HepG2 (cell line): ENCODE results near the gene MPV17L. TPM values are rescaled to one million over a fixed set of nuclear protein-coding genes. Genes with fewer than 3 reads are reported as not detected.

ENCODE experiments used
- ATAC-seq: fragments of 200-7000 bp; cut with Tn5 transposase; 3 replicates; pipeline ENCODE4 v1.9.1; 2020; ENCODE audit warnings: mild to moderate bottlenecking, moderate library complexity
- BruUV-seq: library from RNA; stranded (reverse); fragments of 400-500 nt; replicated peaks from 2 replicates; lab custom pipeline; 2021; lab: Mats Ljungman, UMichigan
- CTCF ChIA-PET: fragments of 300-600 bp; formaldehyde crosslinking; extraction: SDS; loops from one replicate; lab custom pipeline; 2021; ENCODE audit warnings: low total read pairs, inconsistent platforms, low intra/inter-chr PET ratio; lab: Yijun Ruan, JAX
- POLR2A ChIA-PET: fragments of 350-600 bp; sonication (Branson Sonifier 250); formaldehyde crosslinking; loops from one replicate; lab custom pipeline; 2020; ENCODE audit warnings: antibody characterized with exemption, inconsistent platforms; lab: Yijun Ruan, JAX
- DNase-seq: peaks from one replicate; pipeline ENCODE4 v3.0.0-alpha.2; 2015; ENCODE audit warnings: low spot score
- FAIRE-seq: peaks from 3 replicates; lab custom pipeline; 2011; peaks lifted over from hg19 to GRCh38; lab: Jason Lieb, UNC
- H2AFZ ChIP-seq: one replicate; pipeline ENCODE4 v1.6.1; 2011; ENCODE audit warnings: low read length, inconsistent platforms
- H3K27ac ChIP-seq: fragments of 300-600 bp; 3 replicates; pipeline ENCODE4 v1.8.0; 2011; ENCODE audit warnings: mixed run types, mild to moderate bottlenecking, mixed read lengths, low read length, inconsistent platforms; ENCODE audit not compliant: insufficient read depth; ENCODE audit errors: extremely low read length
- H3K27me3 ChIP-seq, 2 experiments: fragments of 200-600 bp in 1 of 2; 2 replicates in 1 of 2; 3 replicates in 1 of 2; pipeline versions ENCODE4 v1.6.0 to v1.8.0; 2011; ENCODE audit warnings: low read length in 2 of 2, mild to moderate bottlenecking in 2 of 2, moderate library complexity in 2 of 2, inconsistent platforms in 1 of 2; ENCODE audit not compliant: insufficient read depth in 2 of 2, control insufficient read depth in 1 of 2
- H3K36me3 ChIP-seq, 2 experiments: fragments of 200-600 bp in 1 of 2; replicated peaks in 1 of 2; 2 replicates in 1 of 2; 3 replicates in 1 of 2; pipeline versions ENCODE4 v1.5.1 to v1.8.0; 2011; ENCODE audit warnings: low read length in 2 of 2, inconsistent platforms in 1 of 2; ENCODE audit not compliant: insufficient read depth in 2 of 2, control insufficient read depth in 1 of 2
- H3K4me1 ChIP-seq: 2 replicates; pipeline ENCODE4 v1.5.1; 2012; ENCODE audit warnings: low read length, inconsistent platforms; ENCODE audit not compliant: insufficient read depth
- H3K4me2 ChIP-seq: 2 replicates; pipeline ENCODE4 v1.6.0; 2011; ENCODE audit warnings: low read depth, low read length, inconsistent platforms
- H3K4me3 ChIP-seq, 3 experiments: fragments of 200-600 bp in 1 of 3; sonication (generic), shearing (Covaris generic) in 1 of 3; replicated peaks in 1 of 3; 2 replicates each; pipeline ENCODE4 v1.5.1; 2011 to 2016; ENCODE audit warnings: low read length in 3 of 3, inconsistent platforms in 2 of 3, low read depth in 2 of 3, mild to moderate bottlenecking in 2 of 3, control low read depth in 1 of 3, mixed read lengths in 1 of 3; ENCODE audit not compliant: insufficient read depth in 1 of 3
- H3K79me2 ChIP-seq: one replicate; pipeline ENCODE4 v1.6.1; 2011; ENCODE audit warnings: low read length, inconsistent platforms; ENCODE audit not compliant: insufficient read depth
- H3K9ac ChIP-seq: 2 replicates; pipeline ENCODE4 v1.6.0; 2011; ENCODE audit warnings: mild to moderate bottlenecking, low read depth, low read length, inconsistent platforms; ENCODE audit not compliant: insufficient read depth
- H3K9me3 ChIP-seq: 2 replicates; pipeline ENCODE4 v1.5.1; 2012; ENCODE audit warnings: mild to moderate bottlenecking, low read length
- H4K20me1 ChIP-seq: 2 replicates; pipeline ENCODE4 v1.6.0; 2011; ENCODE audit warnings: inconsistent platforms, mild to moderate bottlenecking, low read length, moderate library complexity; ENCODE audit not compliant: insufficient read depth
- CBFB ChIP-seq: sonication (generic); formaldehyde crosslinking; IDR thresholded peaks from 2 replicates; pipeline ENCODE4 v1.4.0; 2020; ENCODE audit warnings: missing genetic modification reagents
- NR2F1 ChIP-seq, 2 experiments: fragments of 450-650 bp in 1 of 2; formaldehyde crosslinking in 1 of 2; IDR thresholded peaks; 2 replicates each; pipeline versions ENCODE4 v1.5.0 to v1.6.1; 2016 to 2020; ENCODE audit warnings: mild to moderate bottlenecking in 1 of 2, missing compliant biosample characterization in 1 of 2, missing genetic modification reagents in 1 of 2, moderate library complexity in 1 of 2
- POGZ ChIP-seq: sonication (generic); formaldehyde crosslinking; IDR thresholded peaks from 2 replicates; pipeline ENCODE4 v1.4.0; 2020; ENCODE audit warnings: mild to moderate bottlenecking, missing genetic modification reagents
- SNAI1 ChIP-seq: sonication (generic); formaldehyde crosslinking; IDR thresholded peaks from 2 replicates; pipeline ENCODE4 v1.5.0; 2020; ENCODE audit warnings: mild to moderate bottlenecking, missing genetic modification reagents, borderline replicate concordance
- ZNF10 ChIP-seq: sonication (generic); formaldehyde crosslinking; IDR thresholded peaks from 2 replicates; pipeline ENCODE4 v1.4.0; 2020; ENCODE audit warnings: mild to moderate bottlenecking, low read depth, missing genetic modification reagents, borderline replicate concordance
- ZNF3 ChIP-seq: IDR thresholded peaks from 2 replicates; pipeline ENCODE4 v1.7.0; 2017; ENCODE audit warnings: inconsistent platforms
- WGBS: methylation state at CpG from one replicate; pipeline ENCODE4 v1.1.6; 2017; ENCODE audit warnings: low lambda C conversion rate; 5-methylcytosine and 5-hydroxymethylcytosine counted together
- in situ Hi-C: cut with HindIII; loops from 2 replicates; pipeline ENCODE4 v1.10.0; 2017; ENCODE audit warnings: low pct_unique_long_range_greater_than_20kb; ENCODE audit not compliant: extremely low pct_ligation_motif_present
- intact Hi-C: fragments of 100-400 bp; cut with micrococcal nuclease; formaldehyde crosslinking; loops from one replicate; pipeline ENCODE4 v1.10.0; 2022; ENCODE audit not compliant: unreplicated experiment
- polyA plus RNA-seq, 8 experiments: library from polyadenylated mRNA; depleted of rRNA in 3 of 8; stranded (reverse) in 7 of 8; unstranded in 1 of 8; fragments of >200 nt; fragmentation: Illumina TruSeq in 4 of 8; extraction: Trizol in 4 of 8; gene quantifications; 2 replicates each; pipeline versions ENCODE4 v1.2.1 to v1.2.3, GENCODE V29; 2011 to 2016; ENCODE audit warnings: low read depth in 4 of 8, missing spikeins in 1 of 8, mixed read lengths in 1 of 8; ENCODE audit not compliant: insufficient read depth in 1 of 8
- total RNA-seq, 5 experiments: library from RNA; depleted of rRNA; stranded (reverse); fragments of >200 nt; fragmentation: Illumina TruSeq; extraction: Trizol; gene quantifications; 2 replicates each; pipeline ENCODE4 v1.2.3, GENCODE V29; 2016; ENCODE audit warnings: low read depth in 1 of 5
- TF ChIP-seq, protein P1 (sequence below): sonication (generic); formaldehyde crosslinking; conservative IDR thresholded peaks from 2 replicates; pipeline ENCODE4 v1.4.0; 2020; ENCODE audit warnings: missing genetic modification reagents

The MPV17L gene
- total and polyA plus RNA-seq, 2 of the 13 experiments (the other 11 are each of a cell fraction or from before 2014, with no cell fraction given) = 34.7 to 63.8 TPM

DNA sequence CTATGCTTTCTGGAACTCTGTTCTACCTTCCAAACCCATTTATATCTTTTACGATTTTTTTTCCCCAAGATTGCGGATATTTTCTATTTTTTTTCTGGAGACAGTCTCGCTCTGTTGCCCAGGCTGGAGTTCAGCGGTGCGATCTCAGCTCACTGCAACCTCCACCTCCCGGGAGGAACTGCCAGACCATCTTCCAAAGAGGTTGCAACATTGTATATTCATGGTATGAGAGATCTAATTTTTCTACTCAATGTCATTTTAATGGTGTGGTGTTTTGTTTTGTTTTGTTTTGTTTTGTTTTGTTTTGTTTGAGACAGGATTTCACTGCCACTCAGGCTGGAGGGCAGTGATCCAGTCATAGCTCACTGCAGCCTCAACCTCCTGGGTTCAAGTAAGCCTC, 30.3 kb downstream of the MPV17L start:
- no peak for DNase-seq
- TF ChIP-seq ZNF3 (CRISPR knock-in tag) (no peak), SNAI1 (CRISPR knock-in tag) (no peak), ZNF10 (CRISPR knock-in tag) (no peak), CBFB (CRISPR knock-in tag) (no peak), NR2F1 (CRISPR knock-in tag; IDR thresholded peaks at IDR 0.05) (no peak), POGZ (CRISPR knock-in tag) (no peak)
- TF ChIP-seq, protein P1, sequence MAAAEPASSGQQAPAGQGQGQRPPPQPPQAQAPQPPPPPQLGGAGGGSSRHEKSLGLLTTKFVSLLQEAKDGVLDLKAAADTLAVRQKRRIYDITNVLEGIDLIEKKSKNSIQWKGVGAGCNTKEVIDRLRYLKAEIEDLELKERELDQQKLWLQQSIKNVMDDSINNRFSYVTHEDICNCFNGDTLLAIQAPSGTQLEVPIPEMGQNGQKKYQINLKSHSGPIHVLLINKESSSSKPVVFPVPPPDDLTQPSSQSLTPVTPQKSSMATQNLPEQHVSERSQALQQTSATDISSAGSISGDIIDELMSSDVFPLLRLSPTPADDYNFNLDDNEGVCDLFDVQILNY = no peak
- ChIA-PET POLR2A (no interaction called here), CTCF (interaction anchor here (3.1 kb wide), 1 partner anchor 41 kb away, joined by 28 read pairs; no protein-coding TSS in a partner anchor)
- no TSS peak for BruUV-seq
- Histone ChIP-seq H3K27me3 (0 out of 5 replicates have a peak, but pooled peaks cover 0 to 5% of the 10 kb centered on the region in 2 experiments), H2AFZ (no peak overlapping the region), H3K4me1 (peaks cover 23% of the 10 kb centered on the region), H3K9me3 (no peaks in the 10 kb centered on the region), H3K4me2 (no peak overlapping the region), H3K27ac (no peak overlapping the region), H3K4me3 (no peak overlapping the region), H3K79me2 (no peaks in the 10 kb centered on the region), H4K20me1 (no peaks in the 10 kb centered on the region), H3K9ac (no peak overlapping the region), H3K36me3 (no peaks in the 10 kb centered on the region)
- 33% methylated on average over 6 of the region's 6 CpGs for WGBS
- intact Hi-C loops = loop anchor here (2.0 kb wide), 1 partner anchor 125 kb away; no protein-coding TSS in a partner anchor
- no peak for FAIRE-seq
- ATAC-seq = no peak
- in situ Hi-C loops = loop anchor here (5.0 to 10.0 kb wide), 2 partner anchors 41 to 279 kb away; no protein-coding TSS in a partner anchor
